ENCODE data around the gene BIN1. TPM values are rescaled to one million over a fixed set of nuclear protein-coding genes. Genes with fewer than 3 reads are reported as not detected.

BIN1 gene
- total RNA-seq, 2 donors from 2014 or later = 7.6 to 15.3 TPM

GRCh38 chr2:127143841-127144782 is 37.2 kb upstream of the BIN1 start:
- peaks cover 0 to 20% of the 10 kb centered on the region in 2 donors for H3K4me1 ChIP-seq
- H3K4me3 ChIP-seq = no peak overlapping the region
- no peaks in the 10 kb centered on the region for H3K36me3 ChIP-seq
- no peaks in the 10 kb centered on the region for H3K27me3 ChIP-seq
- DNase-seq (ENCODE audit: low spot score) = peak; percentile 58
- peak overlapping the region in 1 of 2 donors; percentile 48 for H3K27ac ChIP-seq
- TF ChIP-seq CTCF (IDR thresholded peaks at IDR 0.05) = no peak
- H3K9me3 ChIP-seq = peaks cover 0 to 5% of the 10 kb centered on the region in 2 donors

- Histone ChIP-seq H3K9me3 (peaks cover 0 to 6% of the 10 kb centered on the region in 2 donors), H3K4me3 (no peak overlapping the region), H3K4me1 (peaks cover 0 to 20% of the 10 kb centered on the region in 2 donors), H3K36me3 (no peaks in the 10 kb centered on the region), H3K27me3 (no peaks in the 10 kb centered on the region), H3K27ac (peak overlapping the region in 1 of 2 donors; percentile 48)
- TF ChIP-seq CTCF (IDR thresholded peaks at IDR 0.05) = no peak
- peak; percentile 55 for DNase-seq (ENCODE audit: low spot score)
Observed at GRCh38 chr2:127142663-127143630, 36.0 kb upstream of the BIN1 start.

GRCh38 chr2:127140538-127140937 is 33.6 kb upstream of the BIN1 start:
- DNase-seq (ENCODE audit: low spot score) = no peak
- H3K27ac ChIP-seq = no peak overlapping the region
- peaks cover 0 to 18% of the 10 kb centered on the region in 2 donors for H3K4me1 ChIP-seq
- no peak for TF ChIP-seq CTCF (IDR thresholded peaks at IDR 0.05)
- H3K9me3 ChIP-seq = peaks cover 0 to 6% of the 10 kb centered on the region in 2 donors
- H3K36me3 ChIP-seq = no peaks in the 10 kb centered on the region
- H3K27me3 ChIP-seq = no peaks in the 10 kb centered on the region
- no peak overlapping the region for H3K4me3 ChIP-seq

- Histone ChIP-seq H3K9me3 (peaks cover 0 to 6% of the 10 kb centered on the region in 2 donors), H3K36me3 (no peaks in the 10 kb centered on the region), H3K27ac (no peak overlapping the region), H3K4me3 (no peak overlapping the region), H3K4me1 (peaks cover 0 to 10% of the 10 kb centered on the region in 2 donors), H3K27me3 (no peaks in the 10 kb centered on the region)
- DNase-seq (ENCODE audit: low spot score) = no peak
- TF ChIP-seq CTCF (IDR thresholded peaks at IDR 0.05) = no peak
Observed at GRCh38 chr2:127139766-127140165, 32.8 kb upstream of the BIN1 start.

GRCh38 chr2:127138281-127138680 is 31.3 kb upstream of the BIN1 start:
- H3K4me3 ChIP-seq = no peak overlapping the region
- H3K36me3 ChIP-seq = no peaks in the 10 kb centered on the region
- no peaks in the 10 kb centered on the region for H3K27me3 ChIP-seq
- no peak for TF ChIP-seq CTCF (IDR thresholded peaks at IDR 0.05)
- no peak overlapping the region for H3K27ac ChIP-seq
- H3K4me1 ChIP-seq = no peaks in the 10 kb centered on the region
- H3K9me3 ChIP-seq = peaks cover 0 to 6% of the 10 kb centered on the region in 2 donors
- DNase-seq (ENCODE audit: low spot score) = peak; percentile 53
